Activated CD4-positive, alpha-beta T cell treated with anti-CD3 and anti-CD28 coated beads for 36 hours (primary cell): Measurements from ENCODE around the gene ADM2. TPM values are rescaled to one million over a fixed set of nuclear protein-coding genes. Genes with fewer than 3 reads are reported as not detected.

ENCODE experiments used
- ATAC-seq: fragments of 200-7000 bp; cut with Tn5 transposase; one replicate; pipeline ENCODE4 v1.10.0; 2021; ENCODE audit warnings: mild to moderate bottlenecking, moderate library complexity
- CTCF ChIA-PET: fragments of 350-600 bp; sonication (Branson Sonifier 250); formaldehyde crosslinking; loops from one replicate; lab custom pipeline; 2021; ENCODE audit warnings: antibody characterized with exemption; lab: Charles Lee
- POLR2A ChIA-PET: fragments of 350-600 bp; sonication (Branson Sonifier 250); formaldehyde crosslinking; loops from one replicate; lab custom pipeline; 2021; ENCODE audit warnings: antibody characterized with exemption, inconsistent platforms; lab: Charles Lee
- DNase-seq: peaks from one replicate; pipeline ENCODE4 v3.0.0-alpha.2; 2020
- H3K27ac Mint-ChIP-seq: one replicate; pipeline ENCODE4 v1.8.0; 2021; ENCODE audit warnings: mixed read lengths
- H3K27me3 Mint-ChIP-seq: one replicate; pipeline ENCODE4 v1.8.0; 2021; ENCODE audit warnings: mixed read lengths
- H3K36me3 Mint-ChIP-seq: one replicate; pipeline ENCODE4 v1.8.0; 2021; ENCODE audit warnings: low read depth, mixed read lengths
- H3K4me1 Mint-ChIP-seq: one replicate; pipeline ENCODE4 v1.8.0; 2021; ENCODE audit warnings: mixed read lengths
- H3K4me3 Mint-ChIP-seq: one replicate; pipeline ENCODE4 v1.8.0; 2021; ENCODE audit warnings: mild to moderate bottlenecking, moderate library complexity, mixed read lengths
- H3K9me3 Mint-ChIP-seq: one replicate; pipeline ENCODE4 v1.8.0; 2021; ENCODE audit warnings: low read depth, mixed read lengths
- intact Hi-C, 2 experiments: fragments of 100-400 bp; cut with DNase I in 1 of 2; cut with micrococcal nuclease in 1 of 2; formaldehyde crosslinking; loops; one replicate each; pipeline versions ENCODE4 v1.14.2 to v1.15.1; 2022 to 2024; cut with DNase I, micrococcal nuclease
- total RNA-seq, 2 experiments: library from RNA; stranded (reverse); gene quantifications; one replicate each; pipeline ENCODE4 v1.2.3, GENCODE V29; 2021

ADM2 gene
- total RNA-seq, 2 experiments from 2014 or later, result 7.5 to 7.9 TPM

- Mint-ChIP-seq H3K27ac (no peak overlapping the region), H3K27me3 (no peaks in the 10 kb centered on the region), H3K4me3 (no peak overlapping the region), H3K36me3 (peaks cover 25% of the 10 kb centered on the region), H3K4me1 (peaks cover 10% of the 10 kb centered on the region), H3K9me3 (no peaks in the 10 kb centered on the region)
- ATAC-seq (no peak), DNase-seq (no peak)
- CTCF ChIA-PET, result no interaction called here
- intact Hi-C loops, result no loop called here
- POLR2A ChIA-PET, result no interaction called here
Measured at GRCh38 chr22:50446708-50447575, 34.4 kb upstream of the ADM2 start.

GRCh38 chr22:50447576-50448551, 33.5 kb upstream of the ADM2 start:
- ChIA-PET CTCF (no interaction called here), POLR2A (no interaction called here)
- H3K27me3 Mint-ChIP-seq, result no peaks in the 10 kb centered on the region
- H3K36me3 Mint-ChIP-seq, result peaks cover 28% of the 10 kb centered on the region
- DNase-seq (no peak), ATAC-seq (no peak)
- intact Hi-C loops, result no loop called here
- no peak overlapping the region for H3K27ac Mint-ChIP-seq
- H3K4me3 Mint-ChIP-seq, result no peak overlapping the region
- no peaks in the 10 kb centered on the region for H3K9me3 Mint-ChIP-seq
- peaks cover 12% of the 10 kb centered on the region for H3K4me1 Mint-ChIP-seq

DNA sequence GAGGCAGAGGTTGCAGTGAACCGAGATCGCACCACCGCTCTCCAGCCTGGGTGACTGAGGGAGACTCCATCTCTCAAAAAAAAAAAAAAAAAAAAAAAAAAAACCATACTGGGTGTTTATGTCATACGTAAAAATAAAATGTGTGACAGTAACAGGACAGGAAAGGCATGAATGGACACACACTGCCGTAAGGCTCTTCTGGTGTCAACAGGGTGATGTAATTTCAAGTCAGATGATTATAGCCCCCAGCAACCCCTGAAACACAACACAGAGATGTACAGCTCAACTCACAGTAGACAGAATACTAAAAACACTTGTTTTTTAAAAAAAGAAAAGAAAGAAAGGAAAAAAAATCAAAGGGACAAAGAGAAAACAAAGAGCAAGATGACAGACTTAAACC, 28.7 kb upstream of the ADM2 start:
- no peaks in the 10 kb centered on the region for H3K27me3 Mint-ChIP-seq
- POLR2A ChIA-PET, result interaction anchor here (0.6 kb wide), 1 partner anchor 14 kb away, joined by 3 read pairs; no protein-coding TSS in a partner anchor
- intact Hi-C loops, result loop anchor here (5.0 to 10.0 kb wide), 2 partner anchors 45 to 52 kb away; partner anchors contain the start of genes LMF2 (in 1 of the 2) and NCAPH2 (in 1 of the 2)

DNA sequence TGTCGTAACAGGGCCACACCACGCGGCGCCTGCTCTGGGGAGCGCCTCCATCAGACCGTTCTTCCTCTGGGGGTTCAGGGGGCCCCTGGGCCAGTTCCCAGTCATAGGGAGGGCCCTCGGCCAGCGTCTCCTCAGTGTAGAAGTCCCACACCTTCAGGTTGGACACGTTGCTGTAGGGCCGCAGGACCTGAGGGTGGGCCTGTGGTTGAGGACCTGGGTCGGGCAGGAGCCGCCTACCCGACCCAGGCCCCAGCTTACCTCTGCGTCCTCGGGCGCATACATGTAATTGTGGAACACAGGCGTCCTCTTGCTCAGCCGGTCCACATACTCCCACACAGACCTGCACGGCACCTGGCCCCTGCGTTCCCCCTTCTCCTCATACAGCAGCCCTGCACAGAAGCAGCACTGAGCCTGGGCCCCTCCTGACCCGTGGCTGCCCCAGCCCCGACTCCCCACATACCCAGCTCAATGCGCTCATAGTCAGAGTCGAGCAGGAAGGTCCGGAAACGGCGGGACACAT, 26.7 kb upstream of the ADM2 start:
- H3K4me1 Mint-ChIP-seq, result peaks cover 11% of the 10 kb centered on the region
- intact Hi-C loops, result loop anchor here (5.0 to 10.0 kb wide), 2 partner anchors 43 to 50 kb away; partner anchors contain the start of genes LMF2 (in 1 of the 2) and NCAPH2 (in 1 of the 2)
- ATAC-seq, result no peak
- no peak for DNase-seq
- CTCF ChIA-PET, result interaction anchor here (0.7 kb wide), 1 partner anchor 12 kb away, joined by 3 read pairs; no protein-coding TSS in a partner anchor
- POLR2A ChIA-PET, result interaction anchor here (0.6 to 1.0 kb wide), 2 partner anchors 12 to 219 kb away, joined by 3 to 13 read pairs; no protein-coding TSS in a partner anchor
- H3K27ac Mint-ChIP-seq, result no peak overlapping the region
- no peak overlapping the region for H3K4me3 Mint-ChIP-seq
- H3K9me3 Mint-ChIP-seq, result no peaks in the 10 kb centered on the region
- peaks cover 30% of the 10 kb centered on the region for H3K36me3 Mint-ChIP-seq
- no peaks in the 10 kb centered on the region for H3K27me3 Mint-ChIP-seq

More for the DNA sequence above, 28.7 kb upstream of the ADM2 start:
- CTCF ChIA-PET, result interaction anchor here (1.2 kb wide), 1 partner anchor 20 kb away, joined by 3 read pairs; no protein-coding TSS in a partner anchor
- H3K9me3 Mint-ChIP-seq, result no peaks in the 10 kb centered on the region
- peak overlapping the region; percentile 48 for H3K27ac Mint-ChIP-seq
- H3K4me1 Mint-ChIP-seq, result peaks cover 11% of the 10 kb centered on the region
- H3K4me3 Mint-ChIP-seq, result no peak overlapping the region
- peaks cover 30% of the 10 kb centered on the region for H3K36me3 Mint-ChIP-seq
- no peak for ATAC-seq
- no peak for DNase-seq

GRCh38 chr22:50455201-50455600, 26.1 kb upstream of the ADM2 start:
- no peaks in the 10 kb centered on the region for H3K27me3 Mint-ChIP-seq
- H3K4me1 Mint-ChIP-seq, result peaks cover 11% of the 10 kb centered on the region
- no peak overlapping the region for H3K27ac Mint-ChIP-seq
- H3K4me3 Mint-ChIP-seq, result no peak overlapping the region
- ChIA-PET POLR2A (no interaction called here), CTCF (interaction anchor here (1.7 kb wide), 1 partner anchor 70 kb away, joined by 4 read pairs; the partner anchor contains the start of gene SCO2)
- intact Hi-C loops, result loop anchor here in 1 of 2 experiments (10.0 kb wide), 1 partner anchor 50 kb away; the partner anchor contains the start of genes LMF2 and NCAPH2
- ATAC-seq, result no peak
- H3K9me3 Mint-ChIP-seq, result no peaks in the 10 kb centered on the region
- peaks cover 29% of the 10 kb centered on the region for H3K36me3 Mint-ChIP-seq
- DNase-seq, result no peak

DNA sequence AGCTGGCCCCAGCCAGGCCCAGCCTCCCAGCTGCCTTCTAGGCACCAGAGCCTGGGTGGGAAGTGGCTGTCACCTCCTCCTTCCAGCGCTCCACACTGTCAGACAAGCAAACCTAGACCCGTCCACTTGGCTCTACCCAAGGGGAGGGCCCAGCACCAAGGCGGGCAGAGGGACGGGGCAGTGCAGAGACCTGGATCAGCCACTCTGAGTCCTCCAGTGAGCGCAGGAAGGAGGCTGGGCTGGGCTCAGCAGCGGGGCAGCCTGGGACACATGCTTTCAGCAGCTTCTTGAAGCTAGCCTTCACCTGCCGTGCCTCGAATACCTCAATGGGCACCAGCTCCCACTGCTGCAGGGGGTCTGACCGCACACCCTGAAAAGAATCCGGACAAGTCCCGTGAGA, 25.3 kb upstream of the ADM2 start:
- DNase-seq, result no peak
- CTCF ChIA-PET, result interaction anchor here (1.7 kb wide), 1 partner anchor 70 kb away, joined by 4 read pairs; the partner anchor contains the start of gene SCO2
- H3K36me3 Mint-ChIP-seq, result peaks cover 34% of the 10 kb centered on the region
- no peak overlapping the region for H3K4me3 Mint-ChIP-seq
- ATAC-seq, result no peak
- H3K27me3 Mint-ChIP-seq, result no peaks in the 10 kb centered on the region
- peaks cover 11% of the 10 kb centered on the region for H3K4me1 Mint-ChIP-seq
- no peak overlapping the region for H3K27ac Mint-ChIP-seq
- intact Hi-C loops, result loop anchor here in 1 of 2 experiments (10.0 kb wide), 1 partner anchor 49 kb away; the partner anchor contains the start of genes LMF2 and NCAPH2
- no peaks in the 10 kb centered on the region for H3K9me3 Mint-ChIP-seq
- POLR2A ChIA-PET, result no interaction called here

DNA sequence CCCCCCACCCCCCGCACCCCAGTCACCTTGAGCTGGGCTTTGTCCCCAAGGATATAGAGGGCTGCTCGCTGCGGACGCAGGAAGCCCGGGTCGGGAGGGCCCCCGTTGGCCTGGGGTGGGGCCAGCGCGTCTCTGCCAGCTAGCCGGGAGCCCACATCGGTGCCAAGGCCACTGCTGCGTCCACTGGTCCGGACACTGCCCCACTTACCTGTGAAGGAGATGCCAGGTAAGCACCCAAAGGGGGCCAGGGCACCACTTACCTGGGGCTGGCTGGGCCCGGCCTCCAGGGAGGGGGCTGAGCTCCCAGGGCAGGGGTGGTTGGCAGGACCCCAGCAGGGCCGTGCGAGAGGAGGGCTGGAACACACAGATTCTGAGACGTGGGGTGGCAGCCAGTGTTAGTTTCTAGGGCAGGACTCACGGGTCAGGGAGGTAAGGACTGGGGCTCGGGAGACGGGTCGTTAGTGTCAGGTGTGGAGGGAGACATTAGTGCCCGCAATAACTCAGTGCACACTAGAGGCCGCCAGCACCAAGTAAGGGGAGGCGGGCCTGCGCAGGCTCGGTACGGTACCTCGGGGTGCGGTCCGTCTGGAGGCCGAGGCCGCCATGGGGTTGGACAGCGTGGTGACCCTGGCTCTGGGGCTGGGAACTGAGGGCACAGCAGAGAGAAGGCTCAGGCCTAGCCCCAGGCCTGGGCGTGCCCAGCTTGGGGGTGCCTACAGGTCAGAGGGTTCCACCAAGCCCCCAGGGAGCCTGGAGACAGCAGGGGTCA, 24.7 kb upstream of the ADM2 start:
- H3K4me3 Mint-ChIP-seq, result no peak overlapping the region
- H3K4me1 Mint-ChIP-seq, result peaks cover 11% of the 10 kb centered on the region
- ChIA-PET CTCF (interaction anchor here (0.6 to 1.7 kb wide), 3 partner anchors 12 to 86 kb away, joined by 3 to 4 read pairs (median 3); partner anchors contain the start of gene SCO2), POLR2A (interaction anchor here (0.9 kb wide), 1 partner anchor 83 kb away, joined by 3 read pairs; no protein-coding TSS in a partner anchor)
- H3K9me3 Mint-ChIP-seq, result no peaks in the 10 kb centered on the region
- intact Hi-C loops, result loop anchor here in 1 of 2 experiments (10.0 kb wide), 1 partner anchor 48 kb away; the partner anchor contains the start of genes LMF2 and NCAPH2
- H3K27me3 Mint-ChIP-seq, result no peaks in the 10 kb centered on the region
- DNase-seq, result peak; percentile 52
- peak; percentile 57 for ATAC-seq
- peaks cover 32% of the 10 kb centered on the region for H3K36me3 Mint-ChIP-seq
- no peak overlapping the region for H3K27ac Mint-ChIP-seq

DNA sequence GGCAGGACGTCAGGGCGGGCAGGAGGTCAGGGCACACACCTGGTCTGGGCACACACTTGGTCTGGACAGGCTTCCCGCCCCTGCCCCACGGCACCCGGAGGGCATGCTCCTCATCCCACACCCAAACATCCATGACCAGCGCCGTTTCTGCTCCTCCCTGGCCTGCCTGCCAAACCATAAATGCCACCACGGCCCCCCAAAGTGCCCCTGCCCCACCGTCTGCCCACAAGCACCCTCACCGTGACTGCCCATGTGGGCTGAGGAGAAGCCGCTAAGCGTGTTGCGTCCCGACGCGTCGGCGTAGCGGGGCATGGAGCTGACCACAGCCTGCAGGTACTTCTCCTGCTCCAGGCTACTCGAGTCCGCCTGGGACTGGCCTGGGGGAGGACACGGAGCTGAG, 22.3 kb upstream of the ADM2 start:
- H3K36me3 Mint-ChIP-seq, result peaks cover 37% of the 10 kb centered on the region
- ATAC-seq, result no peak
- no peaks in the 10 kb centered on the region for H3K27me3 Mint-ChIP-seq
- ChIA-PET CTCF (no interaction called here), POLR2A (no interaction called here)
- H3K4me1 Mint-ChIP-seq, result peaks cover 2% of the 10 kb centered on the region
- intact Hi-C loops, result loop anchor here in 1 of 2 experiments (10.0 kb wide), 1 partner anchor 46 kb away; the partner anchor contains the start of genes LMF2 and NCAPH2
- DNase-seq, result no peak
- no peak overlapping the region for H3K27ac Mint-ChIP-seq
- no peak overlapping the region for H3K4me3 Mint-ChIP-seq
- H3K9me3 Mint-ChIP-seq, result no peaks in the 10 kb centered on the region

DNA sequence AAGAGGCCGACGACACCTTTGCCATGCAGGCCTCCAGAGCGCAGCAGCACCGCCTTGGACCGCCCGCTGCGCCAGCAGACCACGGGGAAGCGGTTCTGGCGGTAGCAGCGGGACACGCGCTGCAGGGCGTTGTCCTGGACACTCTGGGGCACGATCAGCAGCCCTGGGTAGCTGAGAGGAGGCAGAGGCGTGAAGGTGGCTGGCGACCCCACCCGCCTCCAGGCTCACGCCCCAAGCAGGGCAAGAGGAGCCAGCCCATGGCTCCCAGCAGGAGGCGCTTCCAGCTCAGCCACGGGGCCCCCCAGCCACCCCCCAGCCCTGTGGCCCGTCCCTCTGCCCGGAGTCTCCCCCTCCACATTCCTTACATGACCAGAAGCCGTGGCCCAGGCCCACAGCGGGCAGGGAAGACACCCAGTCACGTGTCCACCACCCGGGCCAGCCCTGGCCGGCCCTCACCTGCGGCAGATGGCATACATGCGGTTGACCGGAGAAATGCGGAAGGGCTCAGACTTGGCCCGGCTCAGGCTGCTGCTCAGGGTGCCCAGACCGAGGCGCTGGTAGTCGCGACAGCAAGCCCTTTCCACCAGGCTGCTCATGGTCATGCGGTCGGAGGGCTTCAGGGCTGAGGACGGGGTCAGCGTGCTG, 21.7 kb upstream of the ADM2 start:
- Mint-ChIP-seq H3K36me3 (peaks cover 38% of the 10 kb centered on the region), H3K27me3 (no peaks in the 10 kb centered on the region), H3K9me3 (no peaks in the 10 kb centered on the region), H3K4me1 (no peaks in the 10 kb centered on the region), H3K27ac (no peak overlapping the region), H3K4me3 (no peak overlapping the region)
- ATAC-seq (no peak), DNase-seq (no peak)
- CTCF ChIA-PET, result no interaction called here
- POLR2A ChIA-PET, result no interaction called here
- intact Hi-C loops, result loop anchor here in 1 of 2 experiments (10.0 kb wide), 1 partner anchor 45 kb away; the partner anchor contains the start of genes LMF2 and NCAPH2
